SJSA1 (cell line): ENCODE results near the gene GAPVD1. TPM values are rescaled to one million over a fixed set of nuclear protein-coding genes. Genes with fewer than 3 reads are reported as not detected.

Experiments used
- DNase-seq, 2 experiments: peaks; one replicate each; pipeline ENCODE4 v3.0.0-alpha.2; 2015 to 2020; ENCODE audit warnings: low spot score in 2 of 2, low read depth in 1 of 2
- H3K27ac ChIP-seq: fragments of 250-450 bp; sonication (Bioruptor Pico); 2 replicates; pipeline ENCODE4 v1.5.1; 2020; ENCODE audit warnings: mild to moderate bottlenecking, moderate library complexity
- H3K27me3 ChIP-seq: fragments of 250-450 bp; sonication (Bioruptor Pico); replicated peaks from 2 replicates; pipeline ENCODE4 v1.5.1; 2020; ENCODE audit warnings: mild to moderate bottlenecking, moderate library complexity
- H3K36me3 ChIP-seq: fragments of 250-450 bp; sonication (Bioruptor Pico); 2 replicates; pipeline ENCODE4 v1.5.1; 2020; ENCODE audit warnings: mild to moderate bottlenecking
- H3K4me1 ChIP-seq: fragments of 250-450 bp; sonication (Bioruptor Pico); replicated peaks from 2 replicates; pipeline ENCODE4 v1.6.1; 2021; ENCODE audit warnings: mild to moderate bottlenecking
- H3K4me3 ChIP-seq: fragments of 250-450 bp; sonication (Bioruptor Pico); 2 replicates; pipeline ENCODE4 v1.5.1; 2020; ENCODE audit warnings: mild to moderate bottlenecking
- H3K9me3 ChIP-seq: fragments of 250-450 bp; sonication (Bioruptor Pico); replicated peaks from 2 replicates; pipeline ENCODE4 v1.5.1; 2020; ENCODE audit warnings: mild to moderate bottlenecking
- total RNA-seq: library from RNA; depleted of rRNA; stranded (reverse); fragments of >200 nt; shearing (Covaris generic); gene quantifications from 2 replicates; pipeline ENCODE4 v1.2.3, GENCODE V29; 2014; rRNA removed

Gene GAPVD1
- total RNA-seq, 1 experiment from 2014 or later, result 38.4 TPM

DNA sequence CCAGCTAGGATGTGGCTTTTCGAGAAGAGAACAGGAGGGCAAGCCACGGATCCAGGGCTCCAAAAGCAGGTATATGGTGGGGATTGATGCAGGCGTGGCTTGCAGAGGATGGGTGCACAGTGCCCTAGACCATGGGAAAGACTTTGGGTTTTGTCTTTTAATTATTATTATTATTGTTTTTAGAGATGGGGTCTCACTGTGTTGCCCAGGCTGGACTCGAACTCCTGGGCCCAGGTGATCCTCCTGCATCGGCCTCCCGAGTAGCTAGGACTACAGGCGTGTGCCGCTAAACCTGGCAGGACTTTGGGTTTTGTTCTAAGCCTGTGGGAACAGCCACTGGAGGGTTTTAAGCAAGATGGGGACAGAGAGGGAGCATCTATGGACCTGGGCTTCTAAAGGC is 152.0 kb downstream of the GAPVD1 start:
- Histone ChIP-seq H3K36me3 (no peaks in the 10 kb centered on the region), H3K4me1 (peaks cover 1% of the 10 kb centered on the region), H3K4me3 (no peak overlapping the region), H3K27me3 (no peaks in the 10 kb centered on the region), H3K27ac (no peak overlapping the region), H3K9me3 (no peaks in the 10 kb centered on the region; the same call in 1 of the 2 replicates)
- no peak for DNase-seq

DNA sequence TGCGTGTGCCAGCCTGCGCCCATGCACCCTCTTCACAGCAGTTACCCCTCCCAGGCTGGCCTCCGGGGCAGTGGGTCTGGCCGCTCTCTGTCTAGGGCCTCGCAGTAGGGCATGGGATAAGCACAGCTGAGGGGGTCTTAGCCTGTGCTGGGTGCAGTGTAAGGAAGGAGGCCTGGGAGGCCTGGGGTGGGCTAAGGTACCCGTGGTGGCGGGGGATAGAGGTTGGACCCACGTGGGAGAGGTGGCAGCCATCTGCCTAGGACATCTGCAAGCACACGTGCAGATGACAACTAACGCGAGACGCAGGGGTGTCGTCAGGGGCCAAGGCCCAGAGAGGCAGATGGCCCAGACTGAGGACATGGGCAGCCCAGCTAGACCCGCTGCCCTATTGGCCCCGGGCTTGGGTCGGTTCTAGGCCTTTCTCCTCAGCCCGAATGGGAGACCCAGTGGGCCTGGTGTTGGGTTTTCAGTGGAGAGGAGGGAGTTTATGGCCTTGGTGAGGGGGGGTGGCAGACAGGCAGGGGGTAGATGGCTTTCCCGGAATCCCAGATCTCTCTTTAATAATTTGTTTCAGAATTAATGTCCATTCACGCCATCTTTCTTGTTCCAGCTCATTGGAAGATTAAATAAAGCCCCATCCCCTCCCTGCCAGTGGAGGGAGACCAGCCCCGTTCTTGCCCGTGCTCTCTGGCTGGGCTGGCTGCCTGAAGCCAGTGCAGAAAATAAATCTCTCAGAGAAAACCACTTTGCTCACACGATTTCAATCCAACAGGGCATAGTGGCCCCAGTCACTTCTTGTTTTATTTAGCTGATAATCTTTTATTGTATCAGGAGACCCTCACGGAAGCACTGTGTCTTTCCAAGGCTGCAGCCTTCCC is 154.2 kb downstream of the GAPVD1 start:
- H3K4me3 ChIP-seq, result no peak overlapping the region
- H3K4me1 ChIP-seq, result no peaks in the 10 kb centered on the region
- H3K27me3 ChIP-seq, result no peaks in the 10 kb centered on the region
- no peak overlapping the region for H3K27ac ChIP-seq
- H3K36me3 ChIP-seq, result no peaks in the 10 kb centered on the region
- DNase-seq, result no peak
- H3K9me3 ChIP-seq, result no peaks in the 10 kb centered on the region

DNA sequence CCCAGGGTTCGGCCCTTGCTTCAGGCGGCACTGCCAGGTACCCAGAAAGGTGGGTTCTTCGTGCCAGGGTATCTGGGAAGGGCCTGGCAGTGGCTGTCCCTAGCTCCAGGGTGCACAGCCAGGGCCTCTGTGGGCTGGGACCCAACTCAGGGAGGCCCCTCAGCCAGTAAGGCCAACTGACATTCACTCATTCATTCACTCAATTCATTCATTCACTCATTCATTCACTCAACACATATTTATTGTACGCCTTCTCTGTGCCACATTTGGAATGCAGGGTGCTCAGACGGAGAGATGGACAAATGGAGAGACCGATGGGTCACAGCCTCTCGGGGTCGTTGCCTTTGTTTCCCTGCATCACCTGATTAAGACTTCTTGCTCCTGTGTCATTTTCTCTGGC is 154.9 kb downstream of the GAPVD1 start:
- Histone ChIP-seq H3K4me3 (no peak overlapping the region), H3K36me3 (no peaks in the 10 kb centered on the region), H3K9me3 (no peaks in the 10 kb centered on the region), H3K27me3 (no peaks in the 10 kb centered on the region), H3K4me1 (no peaks in the 10 kb centered on the region), H3K27ac (no peak overlapping the region)
- DNase-seq, result no peak

Other genes starting within 250 kb of the GAPVD1 start
- 2.8 and 4.7 TPM in 2 replicates for gene SCAI, start 118.3 kb upstream of the GAPVD1 start, total RNA-seq
- gene PPP6C, start 72.0 kb upstream of the GAPVD1 start, total RNA-seq, result 29.0 and 43.5 TPM in 2 replicates
- 25.1 and 31.0 TPM in 2 replicates for gene RABEPK, start 61.3 kb upstream of the GAPVD1 start, total RNA-seq
- 49.0 and 50.3 TPM in 2 replicates for gene HSPA5, start 20.5 kb upstream of the GAPVD1 start, total RNA-seq